Measurements from ENCODE around the gene CCDC134.

CCDC134 gene

DNA sequence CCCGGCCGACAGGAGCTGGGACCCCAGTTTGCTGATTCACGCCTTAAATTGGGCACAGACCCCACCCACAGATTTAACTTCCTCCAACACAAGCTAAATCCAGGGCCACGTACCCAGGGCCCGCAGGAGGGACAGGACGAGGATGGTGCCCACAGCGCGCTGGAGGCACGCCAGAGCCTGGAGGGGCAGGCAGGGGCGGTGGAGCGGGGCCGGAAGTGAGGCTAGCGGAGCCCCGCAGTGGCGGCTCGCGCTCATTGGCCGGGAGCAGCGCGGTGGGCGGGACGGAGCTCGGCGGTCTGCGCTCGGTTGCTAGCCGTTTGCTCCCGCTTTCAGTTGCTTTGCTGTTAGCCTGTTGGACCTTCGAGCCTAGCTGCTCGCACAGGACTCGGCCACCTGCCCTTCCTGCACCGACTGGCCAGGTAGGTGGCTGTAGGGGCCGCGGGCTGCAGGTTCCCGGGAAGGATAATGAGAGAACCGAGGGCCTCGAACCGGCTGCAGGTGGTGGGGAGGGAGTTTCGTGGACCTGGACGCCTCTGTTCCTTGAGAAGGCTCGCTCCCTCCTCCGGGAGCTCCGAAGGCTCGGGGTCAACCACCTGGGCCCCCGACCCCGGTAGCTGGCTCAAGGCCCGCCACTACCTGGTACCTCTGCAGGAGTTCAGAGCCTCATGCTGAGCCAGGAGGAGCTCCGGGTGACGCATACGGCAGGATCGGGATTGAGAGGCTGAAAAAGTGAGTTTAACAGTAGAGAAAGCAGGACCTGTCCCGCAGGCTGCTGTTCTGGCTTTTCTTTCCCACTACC is at the start of gene CCDC134:
Gene CCDC134 (plus strand): TSS at position 332 of the 799 bp plus-strand sequence. CDS start 8,212 bp downstream, outside the sequence.
- TF ChIP-seq, protein P1, sequence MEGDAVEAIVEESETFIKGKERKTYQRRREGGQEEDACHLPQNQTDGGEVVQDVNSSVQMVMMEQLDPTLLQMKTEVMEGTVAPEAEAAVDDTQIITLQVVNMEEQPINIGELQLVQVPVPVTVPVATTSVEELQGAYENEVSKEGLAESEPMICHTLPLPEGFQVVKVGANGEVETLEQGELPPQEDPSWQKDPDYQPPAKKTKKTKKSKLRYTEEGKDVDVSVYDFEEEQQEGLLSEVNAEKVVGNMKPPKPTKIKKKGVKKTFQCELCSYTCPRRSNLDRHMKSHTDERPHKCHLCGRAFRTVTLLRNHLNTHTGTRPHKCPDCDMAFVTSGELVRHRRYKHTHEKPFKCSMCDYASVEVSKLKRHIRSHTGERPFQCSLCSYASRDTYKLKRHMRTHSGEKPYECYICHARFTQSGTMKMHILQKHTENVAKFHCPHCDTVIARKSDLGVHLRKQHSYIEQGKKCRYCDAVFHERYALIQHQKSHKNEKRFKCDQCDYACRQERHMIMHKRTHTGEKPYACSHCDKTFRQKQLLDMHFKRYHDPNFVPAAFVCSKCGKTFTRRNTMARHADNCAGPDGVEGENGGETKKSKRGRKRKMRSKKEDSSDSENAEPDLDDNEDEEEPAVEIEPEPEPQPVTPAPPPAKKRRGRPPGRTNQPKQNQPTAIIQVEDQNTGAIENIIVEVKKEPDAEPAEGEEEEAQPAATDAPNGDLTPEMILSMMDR (IDR thresholded peaks at IDR 0.05; ENCODE audit: borderline replicate concordance, control extremely low read depth, extremely low read depth, insufficient read depth, missing control alignments): no peak
- in situ Hi-C loops (cut with MboI; ENCODE audit: low sequenced_read_pairs, unreplicated experiment): no loop called here
- DNase-seq (ENCODE audit: low spot score): peak; percentile 98

DNA sequence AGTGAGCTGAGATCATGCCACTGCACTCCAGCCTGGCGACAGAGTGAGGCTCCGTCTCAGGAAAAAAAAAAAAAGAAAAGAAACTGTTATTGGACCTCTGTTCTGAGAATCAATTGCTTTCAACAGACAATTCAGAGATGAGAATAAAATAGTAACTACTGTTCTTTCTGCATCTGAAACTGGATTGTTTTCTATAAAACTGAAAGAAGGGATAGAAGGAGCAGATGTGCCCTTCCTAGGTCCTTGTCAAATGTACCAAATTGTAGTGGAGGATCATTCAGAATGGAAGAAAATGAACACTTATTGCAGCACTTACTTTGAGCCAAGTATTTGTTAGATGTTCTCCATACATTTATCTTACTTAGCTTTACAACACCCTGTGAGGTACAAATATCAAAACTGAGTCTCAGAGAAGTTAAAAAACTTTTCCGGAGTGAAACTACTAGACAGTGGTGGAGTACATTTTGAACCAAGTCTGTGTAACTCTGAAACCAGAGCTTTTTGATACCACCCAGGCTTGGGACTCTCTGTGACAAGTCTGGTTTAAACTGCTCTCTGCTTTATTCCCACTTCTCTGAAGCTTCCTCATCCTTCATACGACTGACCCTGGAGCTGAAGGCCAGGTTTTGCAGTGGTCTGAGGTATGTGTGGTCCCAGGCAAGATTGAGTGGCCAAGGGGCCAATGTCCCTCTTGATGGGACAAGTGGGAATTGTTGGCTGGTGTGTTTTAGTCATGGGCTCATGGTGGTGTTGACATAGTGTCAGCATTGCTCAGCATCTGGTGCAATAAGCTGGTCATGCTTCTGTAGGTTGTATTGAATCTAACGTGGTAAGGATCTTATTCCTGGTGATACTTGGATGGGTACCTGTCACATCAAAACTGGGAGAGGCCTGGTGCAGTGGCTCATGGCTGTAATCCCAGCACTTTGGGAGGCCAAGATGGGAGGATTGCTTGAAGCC is 48.2 kb upstream of the CCDC134 start:
- in situ Hi-C loops (cut with MboI; ENCODE audit: low sequenced_read_pairs, unreplicated experiment): no loop called here
- TF ChIP-seq, protein P1 (IDR thresholded peaks at IDR 0.05; ENCODE audit: borderline replicate concordance, control extremely low read depth, extremely low read depth, insufficient read depth, missing control alignments): no peak
- peak; percentile 59 for DNase-seq (ENCODE audit: low spot score)

DNA sequence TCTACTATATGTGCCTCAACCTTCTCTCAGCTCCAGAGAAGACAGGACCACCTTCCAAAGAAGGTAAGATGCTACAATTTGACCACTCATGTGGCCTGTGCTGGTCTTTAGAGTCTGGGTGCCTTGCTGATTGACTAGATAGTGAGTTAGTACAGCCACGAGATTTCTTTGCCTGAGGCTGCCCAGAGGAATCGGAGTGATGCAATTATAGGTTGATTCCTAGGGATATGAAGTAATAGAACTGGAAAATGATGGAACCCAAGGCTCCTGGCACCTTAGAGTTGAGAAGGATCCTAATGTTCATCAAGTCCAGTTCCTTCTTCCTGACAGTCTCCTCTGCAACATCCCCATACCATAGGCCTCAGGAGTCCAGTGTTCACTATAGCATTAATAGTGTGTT is 46.5 kb upstream of the CCDC134 start:
- DNase-seq (ENCODE audit: low spot score): no peak
- in situ Hi-C loops (cut with MboI; ENCODE audit: low sequenced_read_pairs, unreplicated experiment): no loop called here
- TF ChIP-seq, protein P1 (IDR thresholded peaks at IDR 0.05; ENCODE audit: borderline replicate concordance, control extremely low read depth, extremely low read depth, insufficient read depth, missing control alignments): no peak

DNA sequence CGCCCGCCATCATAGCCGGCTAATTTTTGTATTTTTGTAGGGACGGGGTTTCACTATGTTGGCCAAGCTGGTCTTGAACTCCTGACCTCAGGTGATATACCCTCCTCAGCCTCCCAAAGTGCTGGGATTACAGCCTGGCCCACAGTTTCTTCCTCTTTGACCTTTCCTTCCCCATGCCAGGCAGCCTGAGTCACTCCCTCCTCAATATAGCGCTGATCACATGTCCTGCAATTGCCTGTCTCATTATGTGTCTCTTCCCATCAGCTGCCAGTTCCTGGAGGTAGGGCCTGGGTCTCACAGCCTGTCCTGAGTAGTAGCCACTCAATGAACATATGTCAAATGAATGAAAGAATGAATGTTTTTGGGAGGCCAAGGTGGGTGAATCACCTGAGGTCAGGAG is 43.0 kb upstream of the CCDC134 start:
- no peak for DNase-seq (ENCODE audit: low spot score)
- TF ChIP-seq, protein P1 (IDR thresholded peaks at IDR 0.05; ENCODE audit: borderline replicate concordance, control extremely low read depth, extremely low read depth, insufficient read depth, missing control alignments): no peak
- in situ Hi-C loops (cut with MboI; ENCODE audit: low sequenced_read_pairs, unreplicated experiment): no loop called here

- in situ Hi-C loops (cut with MboI; ENCODE audit: low sequenced_read_pairs, unreplicated experiment): no loop called here
- DNase-seq (ENCODE audit: low spot score): no peak
- TF ChIP-seq, protein P1 (IDR thresholded peaks at IDR 0.05; ENCODE audit: borderline replicate concordance, control extremely low read depth, extremely low read depth, insufficient read depth, missing control alignments): no peak
These were observed 42.2 kb upstream of the CCDC134 start for GRCh38 chr22:41758231-41758630.

- in situ Hi-C loops (cut with MboI; ENCODE audit: low sequenced_read_pairs, unreplicated experiment): no loop called here
- peak; percentile 64 for DNase-seq (ENCODE audit: low spot score)
- TF ChIP-seq, protein P1 (IDR thresholded peaks at IDR 0.05; ENCODE audit: borderline replicate concordance, control extremely low read depth, extremely low read depth, insufficient read depth, missing control alignments): peak; percentile 63
These were observed 37.3 kb upstream of the CCDC134 start for GRCh38 chr22:41762980-41763779.

Data from GM13976 (cell line).